Breast epithelium (tissue), 3 donors: Measurements from ENCODE around the gene ERGIC1.

Experiments used
- POLR2A ChIP-seq: fragments of 450-650 bp; IDR thresholded peaks from one replicate; pipeline ENCODE4 v1.6.1; 2016; ENCODE audit warnings: antibody characterized with exemption, mild to moderate bottlenecking, moderate library complexity
- POLR2AphosphoS5 ChIP-seq, 3 donors: sonication (generic); formaldehyde crosslinking; IDR thresholded peaks; one replicate each; pipeline ENCODE4 v1.6.1; 2017; ENCODE audit warnings: antibody characterized with exemption in 3 of 3
- TF ChIP-seq, protein P1 (sequence below), 3 donors: fragments of 450-650 bp; IDR thresholded peaks; one replicate each; pipeline ENCODE4 v1.5.1; 2016 to 2017; ENCODE audit warnings: antibody characterized with exemption in 3 of 3, mild to moderate bottlenecking in 3 of 3, moderate library complexity in 3 of 3

DNA sequence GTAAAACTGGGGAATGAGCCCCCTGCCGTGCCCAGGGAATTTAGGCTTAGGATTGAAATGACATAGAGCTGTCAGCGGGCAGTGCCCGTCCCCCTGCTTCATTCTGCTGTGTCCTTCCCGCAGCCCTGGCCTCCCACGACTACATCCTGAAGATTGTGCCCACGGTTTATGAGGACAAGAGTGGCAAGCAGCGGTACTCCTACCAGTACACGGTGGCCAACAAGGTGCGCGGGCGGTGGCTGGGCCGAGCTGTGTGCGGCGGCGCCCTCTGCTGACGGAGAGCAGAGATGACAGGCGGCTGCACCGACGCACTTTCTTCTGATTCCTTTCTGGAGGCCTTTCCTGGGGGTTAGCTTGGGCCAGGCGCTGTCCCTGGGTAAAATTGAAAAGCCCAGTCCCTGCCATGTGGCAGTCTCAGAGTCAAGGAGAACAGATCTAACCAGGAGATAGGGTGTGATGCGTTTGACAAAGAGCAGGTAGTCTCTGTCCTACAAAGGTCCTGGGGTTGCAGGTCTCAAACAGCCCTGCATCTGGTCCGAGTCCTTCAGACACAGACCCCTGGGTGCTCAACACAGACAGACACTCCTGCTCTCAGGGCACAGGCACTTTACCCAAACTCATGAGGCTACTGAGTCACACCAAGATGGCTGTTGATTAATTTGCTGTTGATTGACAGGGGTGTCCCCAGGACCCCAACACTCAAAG lies 98.4 kb downstream of the ERGIC1 start:
- TF ChIP-seq POLR2A, result no peak
- TF ChIP-seq, protein P1, sequence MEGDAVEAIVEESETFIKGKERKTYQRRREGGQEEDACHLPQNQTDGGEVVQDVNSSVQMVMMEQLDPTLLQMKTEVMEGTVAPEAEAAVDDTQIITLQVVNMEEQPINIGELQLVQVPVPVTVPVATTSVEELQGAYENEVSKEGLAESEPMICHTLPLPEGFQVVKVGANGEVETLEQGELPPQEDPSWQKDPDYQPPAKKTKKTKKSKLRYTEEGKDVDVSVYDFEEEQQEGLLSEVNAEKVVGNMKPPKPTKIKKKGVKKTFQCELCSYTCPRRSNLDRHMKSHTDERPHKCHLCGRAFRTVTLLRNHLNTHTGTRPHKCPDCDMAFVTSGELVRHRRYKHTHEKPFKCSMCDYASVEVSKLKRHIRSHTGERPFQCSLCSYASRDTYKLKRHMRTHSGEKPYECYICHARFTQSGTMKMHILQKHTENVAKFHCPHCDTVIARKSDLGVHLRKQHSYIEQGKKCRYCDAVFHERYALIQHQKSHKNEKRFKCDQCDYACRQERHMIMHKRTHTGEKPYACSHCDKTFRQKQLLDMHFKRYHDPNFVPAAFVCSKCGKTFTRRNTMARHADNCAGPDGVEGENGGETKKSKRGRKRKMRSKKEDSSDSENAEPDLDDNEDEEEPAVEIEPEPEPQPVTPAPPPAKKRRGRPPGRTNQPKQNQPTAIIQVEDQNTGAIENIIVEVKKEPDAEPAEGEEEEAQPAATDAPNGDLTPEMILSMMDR (IDR thresholded peaks at IDR 0.05), result peak; percentile 93 to 98 (median 97)
- TF ChIP-seq POLR2AphosphoS5 (IDR thresholded peaks at IDR 0.05), result peak; percentile 46 to 67 (median 58)
